Measurements from ENCODE around the gene PDCD5. TPM values are rescaled to one million over a fixed set of nuclear protein-coding genes. Genes with fewer than 3 reads are reported as not detected.
"Not testable (repeated sequence)": the region's sequence is repeated elsewhere in the genome, so short reads cannot be mapped to it uniquely, and the experiment has no call there.

The PDCD5 gene
- total RNA-seq, 1 experiment from 2014 or later = 118 TPM

DNA sequence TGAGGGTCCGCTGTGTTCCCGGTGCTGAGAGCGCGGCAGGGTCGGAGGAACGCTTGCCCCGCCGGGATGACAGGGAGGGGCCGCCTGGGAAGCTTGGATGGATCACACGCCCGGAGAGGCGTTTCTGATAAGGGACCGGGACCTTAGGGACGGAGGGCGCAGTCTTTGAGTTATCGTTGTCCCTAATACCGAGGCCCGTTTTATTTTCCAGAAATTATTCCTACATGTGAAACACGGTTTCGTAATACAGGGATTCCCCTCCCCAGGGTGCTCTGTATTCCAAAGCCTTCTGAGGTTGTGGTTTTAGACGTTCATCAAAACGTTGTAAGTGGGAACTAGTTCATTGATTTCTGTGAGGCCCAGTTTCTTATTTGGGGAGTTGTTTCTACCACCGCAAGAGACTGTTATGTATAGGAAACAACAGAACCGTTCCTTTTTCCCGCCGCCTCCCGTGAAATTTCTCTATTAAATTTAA lies 752 bp downstream of the PDCD5 start:
- Histone ChIP-seq H4K5ac (ENCODE audit: insufficient read length, low read depth, low read length) (no peak overlapping the region), H3K14ac (ENCODE audit: insufficient read depth, low read length) (0 out of 2 replicates have a peak overlapping the region, but pooled peaks have one; percentile 82), H2BK12ac (ENCODE audit: insufficient read length, low read depth, low read length) (no peak overlapping the region), H3K4me2 (ENCODE audit: insufficient read depth, insufficient read length, low read length) (peak overlapping the region; percentile 85), H3K18ac (ENCODE audit: insufficient read length, low read depth, low read length) (no peak overlapping the region), H3K4ac (ENCODE audit: low read depth, low read length) (no peak overlapping the region), H2BK5ac (ENCODE audit: insufficient read length, low read length) (no peak overlapping the region), H3K56ac (ENCODE audit: insufficient read length, low read depth, low read length) (no peak overlapping the region), H2BK120ac (ENCODE audit: low read depth, low read length, poor library complexity, severe bottlenecking) (no peak overlapping the region), H3K23ac (ENCODE audit: insufficient read length, low read depth, low read length) (no peak overlapping the region), H2BK15ac (ENCODE audit: low read depth, low read length) (no peak overlapping the region), H3K27ac (ENCODE audit: insufficient read length, low read depth, low read length) (no peak overlapping the region), H3K4me1 (ENCODE audit: insufficient read depth, low read length) (no peaks in the 10 kb centered on the region), H3K23me2 (ENCODE audit: insufficient read length, low read depth, low read length, poor library complexity, severe bottlenecking) (peaks cover 4% of the 10 kb centered on the region), H3T11ph (ENCODE audit: low read length) (no peak overlapping the region), H4K91ac (ENCODE audit: insufficient read length, low read depth, low read length) (no peak overlapping the region), H4K20me1 (ENCODE audit: control insufficient read depth, insufficient read depth, insufficient read length) (no peaks in the 10 kb centered on the region), H2AFZ (ENCODE audit: low read length) (no peak overlapping the region), H3K27me3 (ENCODE audit: insufficient read depth, low read length) (no peaks in the 10 kb centered on the region), H3K9ac (ENCODE audit: extremely low read depth, insufficient read length, low read length) (peak overlapping the region; percentile 54), H3K79me1 (ENCODE audit: insufficient read depth, low read depth, low read length, poor library complexity, severe bottlenecking) (peaks cover 5% of the 10 kb centered on the region), H3K9me3 (ENCODE audit: control insufficient read depth, low read depth, low read length) (no peaks in the 10 kb centered on the region), H2AK5ac (ENCODE audit: insufficient read length, low read length) (no peak overlapping the region), H2BK20ac (ENCODE audit: low read depth, low read length, poor library complexity, severe bottlenecking) (no peak overlapping the region), H3K79me2 (ENCODE audit: insufficient read depth, low read length) (peaks cover 2% of the 10 kb centered on the region; the same call in 1 of the 2 replicates), H4K8ac (replicated peaks; ENCODE audit: insufficient read length, low read depth, low read length) (no peak overlapping the region)
- peaks cover 31% of the 10 kb centered on the region for H3K27me3 Mint-ChIP-seq (ENCODE audit: low read depth)
- H3K4me3 Mint-ChIP-seq = peak overlapping the region; percentile 92 to 94
- TF ChIP-seq, protein P1, sequence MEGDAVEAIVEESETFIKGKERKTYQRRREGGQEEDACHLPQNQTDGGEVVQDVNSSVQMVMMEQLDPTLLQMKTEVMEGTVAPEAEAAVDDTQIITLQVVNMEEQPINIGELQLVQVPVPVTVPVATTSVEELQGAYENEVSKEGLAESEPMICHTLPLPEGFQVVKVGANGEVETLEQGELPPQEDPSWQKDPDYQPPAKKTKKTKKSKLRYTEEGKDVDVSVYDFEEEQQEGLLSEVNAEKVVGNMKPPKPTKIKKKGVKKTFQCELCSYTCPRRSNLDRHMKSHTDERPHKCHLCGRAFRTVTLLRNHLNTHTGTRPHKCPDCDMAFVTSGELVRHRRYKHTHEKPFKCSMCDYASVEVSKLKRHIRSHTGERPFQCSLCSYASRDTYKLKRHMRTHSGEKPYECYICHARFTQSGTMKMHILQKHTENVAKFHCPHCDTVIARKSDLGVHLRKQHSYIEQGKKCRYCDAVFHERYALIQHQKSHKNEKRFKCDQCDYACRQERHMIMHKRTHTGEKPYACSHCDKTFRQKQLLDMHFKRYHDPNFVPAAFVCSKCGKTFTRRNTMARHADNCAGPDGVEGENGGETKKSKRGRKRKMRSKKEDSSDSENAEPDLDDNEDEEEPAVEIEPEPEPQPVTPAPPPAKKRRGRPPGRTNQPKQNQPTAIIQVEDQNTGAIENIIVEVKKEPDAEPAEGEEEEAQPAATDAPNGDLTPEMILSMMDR (conservative IDR thresholded peaks at IDR 0.05) = no peak
- DNase-seq = peak; percentile 31
- H3K9me3 Mint-ChIP-seq = 0 out of 5 replicates have a peak, but pooled peaks cover 0 to under 1% of the 10 kb centered on the region in 2 experiments
- peaks cover 20 to 44% (median 39%) of the 10 kb centered on the region in 3 experiments for H3K36me3 Mint-ChIP-seq (ENCODE audit: insufficient read depth in 1 of 3, low read depth in 3 of 3)
- peaks cover 8 to 9% of the 10 kb centered on the region in 2 experiments; a peak in 3 of 4 replicates for H3K4me1 Mint-ChIP-seq
- H3K27ac Mint-ChIP-seq = peak overlapping the region in 1 of 3 experiments; percentile 68; a peak in 2 of 7 replicates
- no CpG with 5 or more reads among the region's 27 CpGs for WGBS (ENCODE audit: extremely low coverage, insufficient read length, low lambda C conversion rate)

DNA sequence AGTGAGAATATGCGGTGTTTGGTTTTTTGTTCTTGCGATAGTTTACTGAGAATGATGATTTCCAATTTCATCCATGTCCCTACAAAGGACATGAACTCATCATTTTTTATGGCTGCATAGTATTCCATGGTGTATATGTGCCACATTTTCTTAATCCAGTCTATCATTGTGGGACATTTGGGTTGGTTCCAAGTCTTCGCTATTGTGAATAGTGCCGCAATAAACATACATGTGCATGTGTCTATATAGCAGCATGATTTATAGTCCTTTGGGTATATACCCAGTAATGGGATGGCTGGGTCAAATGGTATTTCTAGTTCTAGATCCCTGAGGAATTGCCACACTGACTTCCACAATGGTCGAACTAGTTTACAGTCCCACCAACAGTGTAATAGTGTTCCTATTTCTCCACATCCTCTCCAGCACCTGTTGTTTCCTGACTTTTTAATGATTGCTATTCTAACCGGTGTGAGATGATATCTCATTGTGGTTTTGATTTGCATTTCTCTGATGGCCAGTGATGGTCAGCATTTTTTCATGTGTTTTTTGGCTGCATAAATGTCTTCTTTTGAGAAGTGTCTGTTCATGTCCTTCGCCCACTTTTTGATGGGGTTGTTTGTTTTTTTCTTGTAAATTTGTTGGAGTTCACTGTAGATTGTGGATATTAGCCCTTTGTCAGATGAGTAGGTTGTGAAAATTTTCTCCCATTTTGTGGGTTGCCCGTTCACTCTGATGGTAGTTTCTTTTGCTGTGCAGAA lies 6.9 kb downstream of the PDCD5 start:
- H3K36me3 Mint-ChIP-seq (ENCODE audit: insufficient read depth in 1 of 3, low read depth in 3 of 3) = peaks cover 52 to 76% (median 67%) of the 10 kb centered on the region in 3 experiments

More for the DNA sequence above, 6.9 kb downstream of the PDCD5 start:
- H3K4me1 Mint-ChIP-seq; H4K5ac ChIP-seq (ENCODE audit: insufficient read length, low read depth, low read length); H3K27me3 ChIP-seq (ENCODE audit: insufficient read depth, low read length); H2BK12ac ChIP-seq (ENCODE audit: insufficient read length, low read depth, low read length); H3K23ac ChIP-seq (ENCODE audit: insufficient read length, low read depth, low read length); DNase-seq; H3K56ac ChIP-seq (ENCODE audit: insufficient read length, low read depth, low read length); H3K4me2 ChIP-seq (ENCODE audit: insufficient read depth, insufficient read length, low read length); H3K18ac ChIP-seq (ENCODE audit: insufficient read length, low read depth, low read length); H3K79me2 ChIP-seq (ENCODE audit: insufficient read depth, low read length); H3K9ac ChIP-seq (ENCODE audit: extremely low read depth, insufficient read length, low read length); H4K91ac ChIP-seq (ENCODE audit: insufficient read length, low read depth, low read length); H3K4ac ChIP-seq (ENCODE audit: low read depth, low read length); H2BK5ac ChIP-seq (ENCODE audit: insufficient read length, low read length); H3K23me2 ChIP-seq (ENCODE audit: insufficient read length, low read depth, low read length, poor library complexity, severe bottlenecking); H3K79me1 ChIP-seq (ENCODE audit: insufficient read depth, low read depth, low read length, poor library complexity, severe bottlenecking); H3K4me1 ChIP-seq (ENCODE audit: insufficient read depth, low read length); H4K20me1 ChIP-seq (ENCODE audit: control insufficient read depth, insufficient read depth, insufficient read length); H3K4me3 Mint-ChIP-seq; H2BK20ac ChIP-seq (ENCODE audit: low read depth, low read length, poor library complexity, severe bottlenecking); H3K27ac ChIP-seq (ENCODE audit: insufficient read length, low read depth, low read length); H2AK5ac ChIP-seq (ENCODE audit: insufficient read length, low read length); H4K8ac ChIP-seq (replicated peaks; ENCODE audit: insufficient read length, low read depth, low read length); H2AFZ ChIP-seq (ENCODE audit: low read length); H2BK120ac ChIP-seq (ENCODE audit: low read depth, low read length, poor library complexity, severe bottlenecking); H2BK15ac ChIP-seq (ENCODE audit: low read depth, low read length); H3K27me3 Mint-ChIP-seq (ENCODE audit: low read depth); H3T11ph ChIP-seq (ENCODE audit: low read length); H3K14ac ChIP-seq (ENCODE audit: insufficient read depth, low read length); H3K27ac Mint-ChIP-seq; H3K9me3 ChIP-seq (ENCODE audit: control insufficient read depth, low read depth, low read length): not testable (repeated sequence)
- peaks cover 17 to 24% of the 10 kb centered on the region in 2 experiments for H3K9me3 Mint-ChIP-seq
- whole genome bisulfite sequencing (ENCODE audit: extremely low coverage, insufficient read length, low lambda C conversion rate) = no CpG with 5 or more reads among the region's 8 CpGs
